Measurements from ENCODE around the gene HK2.
"Not testable (repeated sequence)": the region's sequence is repeated elsewhere in the genome, so short reads cannot be mapped to it uniquely, and the experiment has no call there.

The HK2 gene

DNA sequence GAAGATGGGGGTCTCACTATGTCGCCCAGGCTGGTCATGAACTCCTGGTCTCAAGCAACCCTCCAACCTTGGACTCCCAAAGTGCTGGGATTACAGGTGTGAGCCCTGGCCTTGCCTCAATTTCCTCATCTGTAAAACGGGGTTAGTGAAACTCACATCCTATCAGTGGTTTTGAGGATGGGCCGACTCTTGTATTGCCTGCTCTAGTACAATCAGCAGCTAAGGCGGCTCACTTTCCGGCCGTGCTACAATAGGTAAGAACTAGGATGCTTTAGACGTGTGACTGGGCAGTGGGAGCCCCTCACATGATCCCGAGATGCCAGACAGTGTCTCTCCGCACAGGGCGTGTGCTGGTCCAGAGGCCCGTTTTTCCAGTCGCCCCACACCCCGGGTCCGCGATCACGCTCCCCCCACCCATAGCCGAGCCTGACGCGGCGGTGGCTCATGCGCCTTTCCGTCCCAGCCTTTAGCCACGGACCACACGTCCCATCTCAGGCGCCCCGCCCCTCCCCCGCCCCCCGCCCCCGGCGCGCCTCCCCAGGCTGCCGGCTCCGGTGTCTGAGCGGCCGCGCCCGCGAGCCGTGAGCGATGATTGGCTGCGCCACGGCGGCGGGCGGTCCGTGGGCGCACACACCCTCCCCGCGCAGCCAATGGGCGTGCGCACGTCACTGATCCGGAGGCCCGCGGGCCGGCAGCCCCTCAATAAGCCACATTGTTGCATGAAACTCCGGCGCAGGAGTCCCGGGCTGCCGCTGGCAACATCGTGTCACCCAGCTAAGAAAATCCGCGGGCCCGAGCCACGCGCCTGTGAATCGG, at the start of gene HK2:
Gene HK2, plus strand, starts transcription at position 710 of the 816 bp plus-strand sequence. CDS start 454 bp downstream, outside the sequence.
- DNase-seq, result peak; percentile 91

DNA sequence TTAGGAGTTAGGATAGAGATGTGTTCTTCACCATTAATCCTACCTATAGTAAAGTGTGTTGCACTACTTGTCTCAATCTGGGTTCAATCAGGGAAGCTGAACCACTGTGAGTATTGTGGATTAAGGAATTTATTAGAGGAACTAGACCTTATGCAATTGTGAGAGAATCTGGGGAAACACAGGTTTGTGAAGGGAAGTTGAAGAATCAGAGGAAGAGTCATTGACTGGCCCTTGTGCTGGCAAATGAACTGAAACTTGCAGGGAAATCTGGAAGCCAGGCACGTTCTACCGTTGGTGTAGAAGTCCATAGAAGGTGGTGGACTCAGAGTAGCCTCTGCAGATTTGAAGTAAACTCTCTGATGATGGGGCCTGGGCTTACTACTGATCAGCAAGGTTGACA, 44.7 kb upstream of the HK2 start:
- no peak for DNase-seq

DNA sequence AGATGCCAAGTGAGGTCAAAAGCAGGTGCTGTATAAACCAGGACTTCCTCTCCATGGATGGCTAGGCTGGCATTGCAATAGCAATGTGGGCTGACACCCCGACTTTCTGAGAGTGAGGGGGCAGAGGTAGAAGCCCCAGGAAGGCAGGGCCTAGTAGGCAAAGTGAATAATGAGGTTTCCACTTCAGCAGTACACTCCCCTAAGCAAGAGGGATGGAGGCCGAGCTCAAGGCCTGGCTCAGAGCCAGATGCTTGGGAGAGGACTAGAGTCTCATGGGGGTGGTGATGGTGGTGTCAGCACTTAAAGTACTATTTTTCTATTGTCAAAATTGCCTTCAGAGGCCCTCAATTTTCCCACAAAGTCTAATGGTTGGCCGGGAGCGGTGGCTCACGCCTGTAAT, 41.6 kb upstream of the HK2 start:
- DNase-seq, result no peak

DNA sequence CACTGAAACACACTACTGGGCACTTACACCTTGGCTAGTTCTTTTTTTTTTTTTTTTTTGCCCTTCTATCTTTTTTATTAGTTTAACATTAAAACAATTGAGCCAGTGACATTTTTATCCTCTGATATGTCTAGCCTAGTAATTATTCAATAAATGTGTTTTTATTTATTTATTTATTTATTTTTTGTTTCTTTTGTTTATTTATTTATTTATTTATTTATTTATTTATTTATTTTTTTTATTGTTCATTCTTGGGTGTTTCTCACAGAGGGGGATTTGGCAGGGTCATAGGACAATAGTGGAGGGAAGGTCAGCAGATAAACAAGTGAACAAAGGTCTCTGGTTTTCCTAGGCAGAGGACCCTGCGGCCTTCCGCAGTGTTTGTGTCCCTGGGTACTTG, 39.0 kb upstream of the HK2 start:
- DNase-seq, result not testable (repeated sequence)

DNA sequence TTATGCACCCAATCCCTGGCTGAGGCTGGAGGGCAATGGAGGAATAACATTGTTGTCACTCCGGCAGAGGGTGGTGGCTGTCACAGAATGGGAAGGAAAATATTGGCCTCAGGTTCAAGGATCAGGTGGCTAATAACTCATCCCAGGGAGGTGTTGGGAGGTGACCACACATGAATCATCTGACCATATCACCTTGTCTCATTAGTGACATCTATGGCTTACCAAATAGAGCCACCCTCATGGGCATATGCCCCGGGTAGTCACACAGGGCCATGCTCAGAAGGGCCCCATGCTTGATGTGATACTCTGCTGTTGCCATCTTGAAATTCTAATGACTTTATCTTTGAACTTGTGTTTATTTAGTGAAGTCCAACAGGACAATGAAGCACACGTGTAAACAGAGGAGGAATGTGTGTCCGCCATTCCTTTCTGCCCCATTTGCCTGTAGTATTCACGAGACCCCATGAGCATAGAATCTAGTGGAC, 27.5 kb upstream of the HK2 start:
- DNase-seq, result no peak

DNA sequence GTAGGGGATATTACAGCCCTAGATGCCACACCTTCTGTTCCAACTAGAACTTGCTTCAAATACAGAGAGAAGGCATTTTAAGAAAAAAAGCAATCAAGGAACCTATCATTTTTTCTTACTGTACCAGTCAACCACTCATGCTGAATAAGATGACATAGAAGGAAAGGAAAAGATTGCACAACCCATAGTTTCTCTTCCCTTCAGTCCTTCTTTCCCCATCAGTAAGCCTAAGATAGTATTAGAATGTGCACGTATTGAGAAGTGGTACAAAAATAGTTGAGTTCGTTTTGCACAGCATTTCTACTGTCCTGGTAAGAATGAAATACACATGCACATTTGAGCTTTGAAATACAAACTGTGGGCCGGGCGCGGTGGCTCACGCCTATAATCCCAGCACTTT, 27.0 kb upstream of the HK2 start:
- DNase-seq, result no peak

DNA sequence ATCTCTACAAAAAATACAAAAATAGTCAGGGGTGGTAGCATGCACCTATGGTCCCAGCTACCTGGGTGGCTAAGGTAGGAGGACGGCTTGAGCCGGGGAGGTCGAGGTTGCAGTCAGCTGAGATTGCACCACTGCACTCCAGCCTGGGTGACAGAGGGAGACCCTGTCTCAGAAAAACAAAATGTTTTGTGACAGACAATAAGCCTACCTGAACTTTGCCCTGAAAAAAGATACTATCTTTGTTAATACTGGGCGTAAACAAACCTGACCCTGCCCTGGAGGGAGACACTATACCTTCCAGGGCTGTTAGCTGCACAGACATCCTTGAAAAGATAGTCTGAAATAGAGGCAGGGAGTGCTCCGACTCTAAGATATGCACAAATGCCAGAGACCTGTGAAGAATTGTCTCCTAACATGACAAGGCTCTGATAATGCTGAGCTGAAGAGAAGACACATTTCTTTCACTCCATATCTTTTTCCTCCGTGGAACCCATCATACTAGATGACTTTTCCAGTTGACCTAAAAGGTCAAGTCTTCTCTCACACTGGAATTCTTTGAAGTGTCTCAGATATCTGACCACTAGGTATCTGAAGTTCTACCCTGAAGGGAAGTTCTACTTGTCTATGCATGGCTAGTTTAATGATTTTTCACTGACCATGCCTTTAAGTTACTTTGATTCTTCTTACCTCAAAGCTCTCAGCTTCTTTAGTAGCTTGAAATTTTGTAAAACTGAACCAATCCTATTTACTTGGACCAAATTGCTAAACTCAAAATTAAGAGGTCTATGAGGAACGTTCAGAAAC, 20.9 kb upstream of the HK2 start:
- no peak for DNase-seq

DNA sequence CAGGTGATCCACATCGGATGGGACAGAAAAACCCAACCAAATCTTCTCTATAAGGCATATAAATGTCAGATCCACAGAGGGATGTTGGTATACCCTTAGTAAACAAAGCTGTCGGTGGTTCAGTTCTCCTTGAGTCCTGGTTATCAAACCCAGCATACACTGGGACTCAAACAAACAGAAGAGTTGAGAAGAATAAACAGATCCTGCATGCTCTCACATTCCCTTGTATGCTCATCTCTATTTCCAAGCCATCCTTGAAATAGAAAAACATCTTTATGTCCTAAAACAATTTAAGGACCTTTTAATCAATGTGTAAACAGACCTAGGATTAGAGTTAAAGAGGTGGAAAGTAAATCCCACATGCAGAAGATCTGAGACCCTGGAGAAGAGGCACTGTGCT, 19.8 kb upstream of the HK2 start:
- no peak for DNase-seq

DNA sequence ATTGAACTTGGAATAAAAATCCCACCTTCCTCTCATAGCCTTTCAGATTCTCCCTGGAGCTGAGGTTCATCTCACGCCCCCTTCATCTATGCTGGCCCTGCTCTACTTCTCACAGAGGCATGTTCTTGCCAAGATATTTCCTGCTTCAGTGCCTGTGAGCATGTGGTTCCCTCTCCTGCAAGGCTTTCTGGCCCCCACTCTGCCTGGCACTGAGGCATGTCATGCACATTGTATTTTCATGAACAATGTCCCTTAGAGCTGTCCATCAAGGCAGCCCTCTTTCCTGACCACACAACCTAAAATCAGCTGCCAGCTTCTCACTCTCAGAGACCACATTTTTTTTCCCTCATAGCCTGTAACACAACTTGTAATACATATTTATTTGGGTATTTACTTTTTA, 18.0 kb upstream of the HK2 start:
- DNase-seq, result no peak

DNA sequence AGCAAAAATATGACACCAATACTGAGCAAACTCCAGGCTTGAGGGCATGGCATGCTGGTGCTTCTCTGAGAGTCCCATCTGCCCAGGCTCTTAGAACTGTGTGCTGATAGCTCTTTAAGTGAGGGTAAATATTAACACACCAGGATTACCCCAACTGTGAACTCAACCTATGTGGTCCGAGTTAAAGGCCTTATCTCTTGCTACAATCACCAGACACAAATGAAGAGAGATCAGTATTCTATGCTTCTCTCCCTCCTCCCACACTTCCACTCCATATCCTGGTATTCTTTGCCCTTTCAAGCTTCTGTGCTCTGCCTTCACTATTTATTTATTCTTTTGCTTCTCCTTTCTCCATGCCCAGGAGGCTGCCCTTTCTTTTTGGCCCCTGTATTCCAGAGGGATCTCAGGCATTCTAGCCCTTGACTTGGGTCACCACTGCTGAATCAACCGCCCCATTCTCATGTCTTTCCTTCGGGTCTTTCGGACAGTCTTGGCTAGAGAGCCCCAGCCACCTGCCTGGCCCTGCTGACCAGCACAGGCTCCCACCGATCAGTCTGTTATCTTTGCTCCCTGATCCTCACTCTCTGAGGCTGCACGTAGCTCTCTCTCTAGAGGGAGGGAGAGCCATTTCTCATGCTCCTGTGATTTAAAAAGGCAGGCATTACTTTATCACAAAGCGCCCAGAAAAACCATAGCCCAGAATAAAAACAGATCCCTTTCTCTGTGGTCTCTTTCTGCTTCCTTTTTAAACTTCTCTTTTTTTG, 17.2 kb upstream of the HK2 start:
- no peak for DNase-seq

DNA sequence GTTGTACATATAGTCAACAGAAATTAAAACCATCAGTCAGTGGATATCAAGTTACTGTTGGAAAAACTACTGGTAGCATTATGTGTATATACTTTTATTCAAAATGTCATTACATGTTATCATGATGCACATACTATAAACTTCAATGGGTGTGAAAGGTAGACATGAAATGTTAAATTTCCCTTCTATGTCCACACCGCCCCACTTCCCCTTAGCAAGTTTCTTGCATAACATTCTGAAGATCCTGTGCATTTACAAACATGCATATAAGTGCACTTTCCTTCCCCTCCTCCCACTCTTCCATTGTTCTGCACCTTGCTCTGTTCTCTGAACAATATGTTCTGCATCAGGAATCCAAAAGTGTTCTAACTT, 16.6 kb upstream of the HK2 start:
- no peak for DNase-seq

DNA sequence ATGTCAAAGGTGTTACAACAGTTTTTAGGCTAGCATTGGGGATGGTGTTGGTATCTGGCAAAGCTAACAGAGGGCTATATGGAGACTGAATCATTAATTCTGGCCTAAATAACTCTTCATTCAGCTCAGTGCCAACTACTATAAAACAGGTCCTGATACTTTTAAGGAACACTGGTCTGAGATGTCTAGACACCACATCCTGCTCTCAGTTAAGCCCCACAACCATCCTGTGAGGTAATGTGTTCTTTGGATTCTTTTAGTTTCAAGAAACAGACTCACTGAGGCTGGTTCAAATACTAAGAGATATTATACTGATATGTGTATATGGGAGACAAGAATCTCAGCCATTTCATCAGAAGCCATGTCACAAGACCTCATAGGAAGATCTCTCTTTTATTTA, 14.2 kb upstream of the HK2 start:
- DNase-seq, result no peak

DNA sequence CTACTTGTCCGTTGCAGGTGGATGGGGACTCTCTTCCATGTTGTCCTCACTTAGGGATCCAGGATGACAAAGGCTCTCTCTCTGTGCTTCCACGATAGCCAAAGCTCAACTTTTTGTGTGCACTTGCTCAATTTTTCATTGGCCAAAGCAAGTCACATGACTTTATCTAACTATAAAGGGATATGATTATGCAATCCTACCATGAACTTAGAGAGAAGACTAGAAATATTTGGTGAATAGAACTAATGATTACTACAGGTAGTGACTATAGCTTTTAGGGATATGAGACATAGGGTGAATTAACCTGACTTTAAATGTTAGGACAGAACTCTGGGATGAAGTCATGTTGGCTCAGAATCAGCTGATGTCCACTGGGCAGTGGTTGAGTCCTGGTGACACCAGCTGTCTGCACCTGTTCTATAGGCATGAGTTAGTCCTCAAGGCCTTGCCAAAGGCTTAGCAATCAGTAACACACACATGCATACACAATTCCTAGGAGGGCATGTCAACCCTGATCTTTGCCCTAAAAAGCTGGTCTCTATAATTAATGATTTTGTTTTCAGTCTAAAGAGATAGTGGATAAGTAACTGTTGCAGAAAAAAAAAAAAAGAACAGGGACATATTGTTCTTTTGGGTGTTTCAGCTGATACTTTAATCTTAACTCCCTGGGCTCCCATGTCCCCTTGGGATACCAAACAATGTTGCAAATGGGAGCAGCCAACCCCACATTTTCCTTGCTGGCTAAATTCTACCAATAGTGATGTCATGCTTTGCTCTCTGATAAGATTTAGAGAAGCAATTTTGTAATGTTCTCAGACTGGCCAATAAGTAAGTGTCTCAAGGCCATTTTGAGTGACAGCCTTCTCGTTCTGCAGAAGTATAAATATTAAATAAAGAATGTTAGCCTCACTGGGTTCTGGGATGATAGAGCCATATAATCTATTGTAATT, 12.5 kb upstream of the HK2 start:
- no peak for DNase-seq

DNA sequence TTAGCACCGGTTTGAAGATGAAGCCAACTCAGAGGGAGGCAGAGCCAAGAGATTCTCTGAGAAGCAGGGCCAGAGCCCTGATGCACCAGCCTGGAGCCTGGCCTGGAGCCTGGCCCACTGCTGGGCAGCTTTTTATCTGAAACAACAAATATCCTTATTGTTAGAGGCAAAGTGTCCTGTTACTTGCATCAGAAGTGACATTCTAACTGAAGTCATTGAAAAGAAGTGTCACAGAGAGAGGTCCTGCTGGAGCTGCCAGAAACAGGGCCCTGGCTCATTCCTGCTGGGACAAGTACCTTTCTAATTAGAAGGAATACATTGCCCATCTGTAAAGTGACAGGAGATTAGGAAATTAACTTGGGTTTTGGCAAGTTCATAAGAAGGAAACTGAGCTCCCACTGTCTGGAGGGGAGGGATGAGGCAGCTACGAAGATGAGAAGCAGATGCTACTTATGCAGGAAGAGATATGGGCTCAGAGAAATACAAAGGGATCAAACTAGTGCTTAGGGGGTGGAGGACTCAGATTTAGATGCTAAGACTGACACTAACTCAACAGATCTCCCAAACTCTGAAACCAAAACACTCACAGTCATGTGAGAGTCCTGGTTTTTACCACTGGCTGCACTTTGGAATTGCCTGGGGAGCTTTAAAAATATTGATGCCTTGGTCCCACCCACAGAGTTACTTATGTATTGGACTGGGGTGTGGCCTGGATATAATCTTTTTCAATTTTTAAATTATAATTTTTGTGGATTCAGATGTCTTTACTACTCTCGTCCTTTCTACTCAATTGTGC, 11.0 kb upstream of the HK2 start:
- no peak for DNase-seq

DNA sequence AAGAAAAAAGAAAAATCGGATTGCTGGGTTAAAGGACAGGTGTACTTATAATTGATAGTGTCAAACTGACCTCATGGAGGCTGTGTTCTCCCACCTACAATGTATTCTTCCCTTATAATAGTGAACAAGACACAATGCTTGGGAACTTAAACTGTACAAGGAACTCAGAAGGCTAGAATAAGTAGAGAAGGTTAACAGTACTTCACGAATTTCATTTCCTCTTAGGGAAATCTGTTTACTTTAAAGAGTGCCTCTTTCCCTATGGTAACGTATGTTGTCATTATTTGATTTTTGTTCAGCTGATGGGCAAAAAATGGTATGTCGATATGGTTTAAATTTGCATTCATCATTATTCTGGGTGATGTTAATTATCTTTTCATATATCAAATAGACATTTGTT, 9.2 kb upstream of the HK2 start:
- DNase-seq, result no peak

DNA sequence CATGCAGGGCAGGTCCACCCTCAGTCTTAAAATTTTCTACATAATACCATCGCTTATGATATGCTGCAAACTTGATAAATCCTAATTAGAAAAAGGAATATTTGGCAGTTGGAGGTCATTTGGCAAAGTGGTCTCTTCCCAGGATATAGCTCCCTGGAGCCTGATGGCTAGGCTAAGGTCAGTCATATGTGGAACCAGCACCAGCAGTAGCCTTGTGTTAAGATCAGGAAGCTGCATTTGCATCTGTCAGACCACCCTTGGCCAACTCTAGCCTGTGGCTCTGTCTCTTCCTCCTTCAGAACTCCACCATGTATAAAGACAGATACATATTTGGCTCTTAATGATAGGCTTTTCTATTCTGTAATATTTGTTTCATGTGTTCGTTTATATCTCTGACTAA, 5.4 kb upstream of the HK2 start:
- no peak for DNase-seq

DNA sequence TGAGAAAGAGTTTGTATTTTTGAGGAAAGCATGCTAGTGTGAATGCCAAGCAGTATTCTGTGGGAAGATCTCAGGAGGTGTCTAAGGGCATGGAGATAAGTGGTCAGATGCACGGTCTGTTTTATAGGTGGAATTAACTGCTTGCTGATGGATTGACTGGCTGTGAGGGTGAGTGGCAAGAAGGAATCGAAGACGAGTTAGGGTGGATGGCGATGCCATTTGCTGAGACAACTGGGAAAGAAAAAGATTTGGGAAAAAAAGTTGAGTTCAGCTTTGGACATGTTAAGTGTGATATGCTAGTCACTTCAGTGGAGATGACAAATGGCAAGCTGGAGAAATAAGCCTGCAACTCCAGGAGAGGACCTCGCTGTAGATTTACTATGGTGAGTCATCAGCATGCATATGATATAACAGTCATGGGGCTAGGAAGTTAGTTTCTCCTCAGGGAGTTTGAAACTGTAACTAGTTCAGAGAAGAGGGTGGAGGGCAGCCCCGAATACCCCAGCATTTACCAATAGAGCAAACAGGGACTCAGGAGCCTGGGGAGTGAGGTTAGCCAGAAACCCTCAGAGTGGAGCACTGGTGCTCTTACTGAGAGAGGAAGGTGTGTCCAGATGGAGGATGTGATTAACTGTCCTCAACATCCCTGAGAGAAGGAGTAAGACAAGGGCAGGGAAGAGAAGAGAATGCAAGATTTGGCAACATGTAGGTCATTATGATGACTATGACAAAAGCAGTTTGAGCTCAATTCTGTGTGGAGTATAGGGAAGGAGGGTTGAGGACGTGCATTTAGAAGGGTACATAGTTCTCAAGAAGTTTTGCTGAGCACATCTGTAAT, 2.0 kb upstream of the HK2 start:
- DNase-seq, result no peak

DNA sequence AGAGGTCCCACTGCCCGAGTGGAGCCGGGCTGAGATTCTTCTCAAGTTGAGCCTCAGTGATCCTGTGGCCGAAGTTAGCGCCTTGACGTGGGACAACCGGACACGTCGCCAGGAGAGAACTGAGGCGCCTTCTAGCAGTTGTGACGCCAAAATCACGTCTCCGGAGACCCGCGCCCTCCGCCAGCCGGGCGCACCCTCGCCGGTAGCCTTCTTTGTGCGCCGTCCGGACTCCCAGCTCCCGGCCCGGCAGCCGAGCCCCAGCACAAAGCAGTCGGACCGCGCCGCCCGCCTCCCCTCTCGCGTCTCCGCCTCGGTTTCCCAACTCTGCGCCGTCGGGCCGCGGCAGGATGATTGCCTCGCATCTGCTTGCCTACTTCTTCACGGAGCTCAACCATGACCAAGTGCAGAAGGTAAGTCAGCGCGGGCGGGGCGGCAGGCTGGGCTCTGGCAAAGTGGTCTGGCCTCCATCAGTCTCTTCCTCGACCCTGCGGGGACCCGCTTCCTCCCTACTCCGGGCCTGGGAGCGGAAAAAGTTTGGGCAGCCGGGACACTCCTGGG, 386 bp downstream of the HK2 start:
- peak; percentile 54 for DNase-seq

DNA sequence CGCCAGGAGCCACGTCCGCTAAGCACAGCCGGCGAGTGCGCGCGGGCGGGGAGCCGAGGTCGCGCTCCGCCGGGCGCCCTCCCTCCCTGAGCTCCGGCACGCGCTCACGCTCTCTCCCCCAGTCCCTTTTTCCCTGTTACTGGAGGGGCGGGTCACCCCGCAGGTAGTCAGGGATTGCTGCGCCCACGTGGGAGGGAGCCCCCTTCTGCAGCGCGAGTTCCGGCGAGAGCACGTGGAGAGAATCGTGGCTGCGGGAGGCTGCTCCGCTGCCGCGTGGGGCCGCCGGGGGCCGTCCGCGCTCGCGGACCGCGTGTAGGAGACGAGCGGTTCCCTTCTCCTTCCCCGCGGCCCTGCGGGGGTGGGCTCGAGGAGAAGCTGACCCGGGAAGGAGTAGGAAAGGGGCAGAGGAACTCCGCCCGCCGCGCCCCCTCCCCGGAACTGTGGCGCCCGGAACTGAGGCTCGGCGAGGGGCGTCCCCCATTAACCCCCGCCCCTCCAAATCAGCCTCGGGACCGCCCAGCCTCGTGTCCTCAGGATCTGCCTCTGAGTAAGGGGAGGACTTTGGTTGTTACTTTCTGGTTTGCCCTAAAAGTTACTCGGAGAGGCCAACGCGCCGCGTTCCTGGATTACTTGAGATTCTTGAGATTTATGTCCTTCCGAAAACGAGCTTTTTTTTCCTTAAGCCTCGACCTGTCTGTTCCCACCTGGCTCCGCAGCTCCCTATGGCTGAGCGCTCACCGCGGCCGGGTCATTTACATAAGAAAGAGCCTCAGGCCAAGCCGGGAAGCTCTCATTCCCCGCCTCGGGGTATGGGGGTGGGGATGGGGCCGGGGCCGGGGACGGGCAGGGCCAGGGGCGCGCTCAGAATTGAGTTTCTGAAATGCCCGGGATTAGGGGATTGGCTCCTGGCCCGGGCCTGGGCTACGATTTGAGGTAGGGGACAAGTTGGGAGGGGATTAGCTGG, 1.1 kb downstream of the HK2 start:
- peak; percentile 88 for DNase-seq
